Limb (tissue), 2 donors: ENCODE results near the gene PVALEF.

Source experiments
- DNase-seq, 2 donors: peaks; one replicate each; pipeline ENCODE4 v3.0.0-alpha.2; 2016; ENCODE audit errors: extremely low spot score in 2 of 2

Gene PVALEF

GRCh38 chr17:81194941-81195901 lies 29.9 kb downstream of the PVALEF start:
- DNase-seq = no peak

- DNase-seq = no peak
These were observed 30.7 kb downstream of the PVALEF start for GRCh38 chr17:81195941-81196495.

GRCh38 chr17:81196505-81197408 lies 31.4 kb downstream of the PVALEF start:
- no peak for DNase-seq

DNA sequence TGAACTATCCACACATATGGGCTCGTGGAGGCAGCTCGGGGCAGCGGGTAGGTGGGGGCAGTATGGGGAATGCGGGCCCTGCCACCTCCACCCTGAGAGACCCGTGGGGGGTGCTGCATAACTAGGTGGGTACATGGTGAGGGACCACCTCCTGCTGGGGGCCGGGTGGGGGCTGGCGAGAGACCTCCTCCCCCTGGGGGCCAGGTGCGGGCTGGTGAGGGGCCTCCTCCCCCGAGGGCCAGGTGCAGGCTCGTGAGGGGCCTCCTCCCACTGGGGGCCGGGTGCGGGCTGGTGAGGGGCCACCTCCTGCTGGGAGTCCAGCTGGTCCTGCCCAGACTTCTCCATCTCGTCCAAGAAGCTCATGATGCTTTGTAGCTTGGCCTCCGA lies 32.1 kb downstream of the PVALEF start:
- no peak for DNase-seq

DNA sequence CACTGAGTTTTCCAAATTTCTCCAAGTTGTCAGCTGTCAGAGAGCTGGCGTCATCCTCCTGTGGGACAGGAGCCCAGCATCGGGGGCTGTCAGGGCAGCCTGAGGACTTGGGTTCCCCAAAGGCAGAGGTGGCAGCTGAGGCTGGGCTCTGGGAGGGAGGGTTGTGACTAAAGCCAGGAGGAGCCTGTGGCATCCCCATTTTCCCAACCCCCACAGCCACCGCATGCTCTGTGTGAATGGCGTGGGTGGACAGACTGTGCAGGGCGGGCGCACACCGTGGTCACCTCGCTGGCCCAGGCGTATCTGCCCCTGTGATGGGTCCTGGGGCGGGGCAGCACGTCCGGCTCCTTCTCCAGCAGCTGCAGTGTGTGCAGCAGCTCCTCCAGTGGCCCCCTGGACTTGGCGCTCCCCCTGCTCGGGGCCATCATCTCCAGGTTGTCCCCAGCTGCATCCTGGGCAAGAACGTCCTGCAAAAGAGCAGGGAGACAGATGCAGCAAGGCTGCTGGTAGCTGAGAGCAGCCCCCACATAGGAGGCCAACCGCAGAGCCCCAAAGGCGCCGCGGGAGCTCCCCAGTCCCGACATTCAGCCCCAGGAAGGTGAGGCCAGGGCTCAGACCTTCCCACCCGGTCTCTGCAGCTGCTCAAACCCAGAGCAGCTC lies 32.7 kb downstream of the PVALEF start:
- DNase-seq = no peak

- DNase-seq = no peak
These were observed 33.6 kb downstream of the PVALEF start for GRCh38 chr17:81198826-81199481.

DNA sequence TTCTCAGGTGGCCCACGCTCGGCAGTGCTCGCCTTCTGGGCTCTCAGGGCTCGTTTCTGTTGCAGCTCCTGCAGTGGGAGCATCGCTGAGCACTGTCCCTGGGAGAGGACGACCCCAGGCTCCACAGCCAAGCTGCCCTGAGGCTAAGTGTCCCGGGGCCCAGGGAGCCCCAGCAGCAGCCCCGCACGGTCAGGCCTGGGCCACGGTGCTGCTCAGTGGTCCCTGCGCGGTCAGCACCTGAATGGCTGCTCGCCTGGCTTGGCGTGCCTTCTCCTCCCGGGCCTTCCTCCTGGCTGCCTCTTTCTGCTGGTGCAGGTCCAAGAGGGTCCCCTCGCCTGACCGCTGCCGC lies 34.1 kb downstream of the PVALEF start:
- DNase-seq = no peak

- DNase-seq = no peak
These were observed 34.9 kb downstream of the PVALEF start for GRCh38 chr17:81200201-81200600.

DNA sequence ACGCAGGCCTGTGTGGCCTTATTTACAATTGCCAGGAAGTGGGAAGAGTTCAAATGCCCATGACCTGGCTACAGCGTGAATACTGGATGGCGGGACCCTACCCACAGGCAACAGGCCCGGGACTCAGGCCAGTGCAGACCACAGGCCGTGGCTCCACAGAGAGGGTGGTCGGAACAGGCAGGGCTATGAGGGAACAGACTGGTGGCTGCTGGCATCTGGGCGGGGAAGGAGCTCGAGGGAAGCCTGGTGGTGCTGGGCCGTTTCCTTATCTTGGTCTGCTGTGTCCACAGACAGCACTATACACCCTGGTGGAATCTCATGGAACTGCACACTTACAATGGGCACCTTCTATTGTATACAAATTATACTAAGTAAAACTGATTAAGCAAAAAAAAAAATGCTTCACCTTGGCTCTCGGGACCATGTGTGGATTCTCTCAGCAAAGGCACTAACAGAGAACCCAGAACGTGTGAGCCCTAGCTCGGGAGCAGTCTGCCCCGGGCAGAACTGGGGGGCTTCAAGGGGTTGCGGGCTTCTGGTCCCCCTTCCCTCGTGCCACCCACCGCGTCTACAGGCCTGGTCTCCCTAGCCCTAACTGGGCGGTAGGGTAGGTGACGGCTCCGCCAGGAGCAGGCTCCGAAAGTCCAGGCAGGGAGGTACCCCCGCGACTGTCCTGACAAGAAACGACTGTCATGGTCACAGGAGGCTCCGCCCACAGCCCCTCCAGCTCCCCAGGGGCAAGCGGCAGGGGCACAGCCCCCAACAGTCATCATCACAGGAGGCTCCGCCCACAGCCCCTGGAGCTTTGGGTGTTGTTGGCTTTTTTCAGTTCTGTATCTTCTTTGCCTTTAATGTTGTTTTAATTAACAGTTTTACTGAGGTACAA lies 35.6 kb downstream of the PVALEF start:
- peak in 1 of 2 donors; percentile 48 for DNase-seq

DNA sequence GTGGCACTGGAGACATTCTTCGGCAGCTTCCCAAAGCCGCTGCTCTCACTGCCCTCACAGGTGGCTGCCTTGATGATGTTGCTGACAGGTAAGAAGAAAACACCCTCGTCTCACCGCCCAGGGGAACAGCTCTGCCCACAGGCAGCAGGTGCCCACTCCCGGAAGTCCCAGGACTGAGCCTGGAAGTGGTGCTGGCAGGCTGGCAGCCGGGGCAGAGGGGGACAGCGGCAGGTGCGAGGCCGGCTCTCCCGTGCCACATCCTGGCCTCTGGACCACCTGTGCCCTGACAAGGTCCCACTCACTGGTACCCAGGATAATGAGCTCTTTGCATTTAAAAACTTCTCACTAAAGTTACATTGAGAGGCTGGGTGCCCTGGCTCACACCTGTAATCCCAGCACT lies 37.0 kb downstream of the PVALEF start:
- no peak for DNase-seq

DNA sequence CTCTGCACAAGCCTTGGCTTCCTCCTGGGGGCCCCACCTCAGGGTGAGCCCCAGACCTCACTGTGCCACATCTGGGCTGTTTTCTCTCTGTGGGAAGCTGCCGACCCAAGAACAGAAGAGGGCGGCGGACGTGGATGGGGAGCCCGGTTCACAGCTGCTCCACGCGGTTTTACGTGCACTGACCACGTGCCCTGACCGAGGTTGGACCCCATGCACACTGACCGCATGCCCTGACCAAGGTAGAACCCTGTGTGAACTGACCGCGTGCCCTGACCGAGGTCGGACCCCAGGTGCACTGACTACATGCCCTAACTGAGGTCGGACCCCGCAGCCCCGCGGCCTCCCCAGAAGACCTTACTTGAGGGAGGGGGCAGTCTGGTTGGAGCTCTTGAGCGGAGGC lies 37.8 kb downstream of the PVALEF start:
- DNase-seq = no peak

DNA sequence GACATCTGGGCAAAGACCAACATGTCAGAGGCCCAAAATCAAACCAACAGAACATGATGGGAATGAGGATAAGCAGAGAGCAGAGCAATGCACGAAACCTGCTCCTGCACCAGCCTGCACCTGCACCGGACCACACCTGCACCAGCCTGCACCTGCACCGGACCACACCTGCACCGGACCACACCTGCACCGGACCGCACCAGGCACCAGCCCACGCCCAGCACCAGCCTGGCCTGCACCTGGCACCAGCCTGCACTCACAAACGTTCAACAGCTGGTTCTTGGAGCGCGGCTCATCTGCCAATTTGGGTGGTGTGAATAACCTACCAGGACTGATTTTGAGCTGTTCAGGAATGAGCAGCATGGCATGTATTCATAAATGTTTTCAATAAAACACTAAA lies 39.3 kb downstream of the PVALEF start:
- no peak for DNase-seq

DNA sequence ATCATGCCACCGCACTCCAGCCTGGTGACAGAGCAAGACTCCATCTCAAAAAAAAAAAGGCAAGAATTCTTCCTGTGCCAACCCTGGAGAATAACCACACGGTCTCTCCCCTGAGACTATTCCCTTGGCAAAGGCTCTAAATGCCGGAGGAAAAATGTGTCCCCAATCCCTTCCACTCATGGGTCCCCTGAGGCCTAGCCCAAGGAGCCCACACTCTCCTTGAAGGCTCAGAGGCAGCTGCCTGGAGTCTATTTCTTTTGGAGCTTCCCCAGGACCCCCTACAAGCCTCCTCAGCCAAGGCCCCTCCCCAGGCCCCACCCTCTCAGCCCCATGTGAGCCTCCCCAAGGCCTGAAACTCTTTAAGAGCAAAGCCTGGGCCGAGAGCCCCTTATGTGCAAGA lies 40.9 kb downstream of the PVALEF start:
- no peak for DNase-seq

GRCh38 chr17:81206657-81207056 lies 41.4 kb downstream of the PVALEF start:
- DNase-seq = no peak

- no peak for DNase-seq
These were observed 42.6 kb downstream of the PVALEF start for GRCh38 chr17:81207610-81208581.

- no peak for DNase-seq
These were observed 43.3 kb downstream of the PVALEF start for GRCh38 chr17:81208651-81209050.

- no peak for DNase-seq
These were observed 43.8 kb downstream of the PVALEF start for GRCh38 chr17:81209141-81209540.

DNA sequence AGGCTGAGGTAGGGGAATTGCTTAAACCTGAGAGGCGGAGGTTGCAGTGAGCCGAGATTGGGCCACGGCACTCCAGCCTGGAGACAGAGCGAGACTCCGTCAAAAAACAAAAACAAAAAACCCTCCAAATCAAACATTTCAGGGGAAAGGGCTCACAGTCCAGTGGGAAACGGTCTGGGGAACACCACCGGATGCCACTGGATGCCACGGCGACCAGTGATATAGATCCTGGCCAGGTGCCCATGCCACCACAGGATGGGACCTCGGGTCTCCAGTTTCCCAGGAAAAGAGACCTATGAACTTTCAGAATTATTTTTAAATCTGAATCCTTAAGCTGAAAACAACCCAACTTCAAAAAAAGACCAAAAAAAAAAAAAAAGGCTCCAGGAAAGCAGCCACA lies 45.2 kb downstream of the PVALEF start:
- no peak for DNase-seq

DNA sequence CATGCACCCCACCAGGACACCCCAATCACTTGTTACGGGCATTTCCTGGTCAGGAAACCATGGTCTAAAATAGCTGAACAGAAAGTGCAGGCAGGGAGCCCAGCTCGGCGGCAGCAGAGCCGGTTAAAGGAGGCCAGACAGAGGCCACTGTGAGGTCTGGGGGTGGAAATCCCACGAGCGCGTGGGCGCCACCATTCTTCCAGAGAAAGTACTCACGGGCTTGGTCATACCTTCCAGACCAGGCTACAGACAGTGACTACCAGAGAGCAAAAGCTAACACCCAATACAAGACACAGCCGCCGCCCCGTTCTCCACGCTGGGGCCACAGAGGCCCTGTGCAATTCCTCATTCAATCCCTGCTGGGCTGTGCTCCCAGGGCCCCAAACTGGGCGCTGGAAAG lies 45.6 kb downstream of the PVALEF start:
- DNase-seq = no peak
